Measurements from ENCODE around the gene UMPS.

DNA sequence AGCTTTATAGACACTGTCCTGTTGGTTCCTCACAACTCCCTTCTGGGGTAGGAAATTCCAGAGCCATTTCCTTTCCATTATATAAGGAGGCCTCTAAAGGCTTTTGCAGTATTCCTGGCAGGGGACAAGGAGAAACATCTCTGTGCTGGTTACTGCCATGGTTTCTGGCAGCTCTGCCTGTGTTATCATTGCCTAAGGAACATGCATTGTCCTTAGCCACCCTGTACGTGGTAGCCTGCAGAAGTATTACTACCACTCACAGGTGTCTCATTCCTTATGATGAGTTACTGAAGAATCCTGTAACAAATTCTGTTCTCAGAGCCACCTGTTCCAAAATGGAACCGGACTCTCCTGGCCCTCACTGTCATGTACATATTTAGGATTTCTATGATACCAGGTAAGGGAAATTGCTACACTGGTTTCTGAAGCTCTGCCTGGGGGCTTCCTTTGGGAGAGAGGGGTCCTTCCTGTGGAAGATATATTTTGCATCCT, 58.0 kb downstream of the UMPS start:
- TF ChIP-seq, protein P1, sequence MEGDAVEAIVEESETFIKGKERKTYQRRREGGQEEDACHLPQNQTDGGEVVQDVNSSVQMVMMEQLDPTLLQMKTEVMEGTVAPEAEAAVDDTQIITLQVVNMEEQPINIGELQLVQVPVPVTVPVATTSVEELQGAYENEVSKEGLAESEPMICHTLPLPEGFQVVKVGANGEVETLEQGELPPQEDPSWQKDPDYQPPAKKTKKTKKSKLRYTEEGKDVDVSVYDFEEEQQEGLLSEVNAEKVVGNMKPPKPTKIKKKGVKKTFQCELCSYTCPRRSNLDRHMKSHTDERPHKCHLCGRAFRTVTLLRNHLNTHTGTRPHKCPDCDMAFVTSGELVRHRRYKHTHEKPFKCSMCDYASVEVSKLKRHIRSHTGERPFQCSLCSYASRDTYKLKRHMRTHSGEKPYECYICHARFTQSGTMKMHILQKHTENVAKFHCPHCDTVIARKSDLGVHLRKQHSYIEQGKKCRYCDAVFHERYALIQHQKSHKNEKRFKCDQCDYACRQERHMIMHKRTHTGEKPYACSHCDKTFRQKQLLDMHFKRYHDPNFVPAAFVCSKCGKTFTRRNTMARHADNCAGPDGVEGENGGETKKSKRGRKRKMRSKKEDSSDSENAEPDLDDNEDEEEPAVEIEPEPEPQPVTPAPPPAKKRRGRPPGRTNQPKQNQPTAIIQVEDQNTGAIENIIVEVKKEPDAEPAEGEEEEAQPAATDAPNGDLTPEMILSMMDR (conservative IDR thresholded peaks at IDR 0.05; ENCODE audit: low read depth, low read length): no peak
- TF ChIP-seq EZH2 (IDR thresholded peaks at IDR 0.05; ENCODE audit: borderline replicate concordance, low read depth, low read length, poor library complexity, severe bottlenecking): no peak
